A673 (cell line): Measurements from ENCODE around the gene SLC24A4.

ENCODE experiments used
- CTCF ChIP-seq: fragments of 300-800, 200-600 bp; sonication (generic); conservative IDR thresholded peaks from 2 replicates; pipeline ENCODE4 v1.5.1; 2017; ENCODE audit warnings: low read depth, mild to moderate bottlenecking, antibody characterized with exemption, low read length, moderate library complexity, mixed read lengths
- EZH2 ChIP-seq: fragments of 200-600 bp; sonication (generic); IDR thresholded peaks from 2 replicates; pipeline ENCODE4 v1.6.1; 2017; ENCODE audit warnings: borderline replicate concordance, low read depth, mild to moderate bottlenecking, mixed read lengths, antibody characterized with exemption, low read length; ENCODE audit not compliant: poor library complexity, severe bottlenecking

GRCh38 chr14:92392711-92393110 lies 69.7 kb downstream of the SLC24A4 start:
- no peak for TF ChIP-seq CTCF
- no peak for TF ChIP-seq EZH2
